Esophagus squamous epithelium (tissue), 5 donors: ENCODE data around the gene AANAT. TPM values are rescaled to one million over a fixed set of nuclear protein-coding genes. Genes with fewer than 3 reads are reported as not detected.

ENCODE experiments used
- DNase-seq: peaks from one replicate; lab custom pipeline; 2025; lab: John Stamatoyannopoulos, UW
- H3K27ac ChIP-seq, 4 donors: fragments of 200-600 bp; sonication (generic); one replicate each; pipeline ENCODE4 v1.5.1; 2016 to 2019; ENCODE audit warnings: mild to moderate bottlenecking in 1 of 4
- H3K27me3 ChIP-seq, 4 donors: fragments of 200-600 bp; sonication (generic); 1 replicate in 3 of 4; 2 replicates in 1 of 4; pipeline versions ENCODE4 v1.5.1 to v1.6.0; 2017 to 2021; ENCODE audit warnings: antibody characterized with exemption in 1 of 4
- H3K36me3 ChIP-seq, 3 donors: fragments of 200-600 bp; sonication (generic); one replicate each; pipeline ENCODE4 v1.5.1; 2016 to 2019
- H3K4me1 ChIP-seq, 3 donors: fragments of 200-600 bp; sonication (generic); one replicate each; pipeline ENCODE4 v1.5.1; 2017 to 2019
- H3K4me3 ChIP-seq, 4 donors: fragments of 200-600 bp; sonication (generic); 1 replicate in 3 of 4; 2 replicates in 1 of 4; pipeline ENCODE4 v1.5.1; 2016 to 2019; ENCODE audit warnings: mild to moderate bottlenecking in 2 of 4, moderate library complexity in 1 of 4
- H3K9me3 ChIP-seq, 3 donors: fragments of 200-600 bp; sonication (generic); one replicate each; pipeline ENCODE4 v1.5.1; 2016 to 2019
- POLR2A ChIP-seq, 4 donors: fragments of 450-650 bp; IDR thresholded peaks; one replicate each; pipeline ENCODE4 v1.6.1; 2017; ENCODE audit warnings: antibody characterized with exemption in 4 of 4, mild to moderate bottlenecking in 4 of 4, moderate library complexity in 3 of 4
- WGBS, 2 donors: methylation state at CpG; one replicate each; pipeline ENCODE4 v1.1.5; 2018; 5-methylcytosine and 5-hydroxymethylcytosine counted together
- intact Hi-C: fragments of 100-400 bp; cut with DNase I; formaldehyde crosslinking; loops from one replicate; pipeline ENCODE4 v1.15.0; 2022
- total RNA-seq, 4 donors: library from RNA; depleted of rRNA; stranded (reverse); fragments of >200 nt; gene quantifications; one replicate each; pipeline ENCODE4 v1.1.0, GENCODE V29; 2016
- TF ChIP-seq, protein P1 (sequence below), 6 experiments: fragments of 450-650 bp in 4 of 6; fragments of 200-600 bp in 2 of 6; sonication (generic) in 2 of 6; IDR thresholded peaks; one replicate each; pipeline ENCODE4 v1.5.1; 2016 to 2019; ENCODE audit warnings: antibody characterized with exemption in 6 of 6, mild to moderate bottlenecking in 4 of 6, moderate library complexity in 4 of 6
- donor health status: DM: yes; HTN: yes; CAD: no.

AANAT gene
- total RNA-seq, 4 donors from 2014 or later: not detected

DNA sequence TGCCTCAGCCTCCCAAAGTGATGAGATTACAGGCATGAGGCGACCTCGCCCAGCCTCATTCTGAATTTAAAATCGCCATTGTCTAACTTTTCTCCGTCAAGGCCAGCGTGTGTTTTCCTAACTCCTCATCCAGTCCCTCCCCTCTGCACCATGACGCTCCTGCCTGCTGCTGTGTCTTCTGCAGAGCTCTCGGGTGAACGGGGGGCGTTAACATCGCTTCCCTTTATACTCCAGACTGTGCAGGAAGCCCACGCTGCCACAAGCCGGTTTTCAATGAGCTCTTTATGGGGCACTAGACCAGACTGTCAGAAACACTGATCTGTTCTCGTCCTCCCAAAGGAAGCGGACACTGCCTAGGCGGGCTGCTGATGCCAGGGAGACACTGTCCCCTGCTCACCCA is 13.2 kb downstream of the AANAT start:
- WGBS, 2 donors: 66 to 80% methylated on average over 11 to 14 of the region's 15 CpGs
- DNase-seq: no peak
- no peaks in the 10 kb centered on the region for H3K27me3 ChIP-seq
- peak in 1 of 4 donors; percentile 4 for TF ChIP-seq POLR2A (IDR thresholded peaks at IDR 0.05)
- TF ChIP-seq, protein P1, sequence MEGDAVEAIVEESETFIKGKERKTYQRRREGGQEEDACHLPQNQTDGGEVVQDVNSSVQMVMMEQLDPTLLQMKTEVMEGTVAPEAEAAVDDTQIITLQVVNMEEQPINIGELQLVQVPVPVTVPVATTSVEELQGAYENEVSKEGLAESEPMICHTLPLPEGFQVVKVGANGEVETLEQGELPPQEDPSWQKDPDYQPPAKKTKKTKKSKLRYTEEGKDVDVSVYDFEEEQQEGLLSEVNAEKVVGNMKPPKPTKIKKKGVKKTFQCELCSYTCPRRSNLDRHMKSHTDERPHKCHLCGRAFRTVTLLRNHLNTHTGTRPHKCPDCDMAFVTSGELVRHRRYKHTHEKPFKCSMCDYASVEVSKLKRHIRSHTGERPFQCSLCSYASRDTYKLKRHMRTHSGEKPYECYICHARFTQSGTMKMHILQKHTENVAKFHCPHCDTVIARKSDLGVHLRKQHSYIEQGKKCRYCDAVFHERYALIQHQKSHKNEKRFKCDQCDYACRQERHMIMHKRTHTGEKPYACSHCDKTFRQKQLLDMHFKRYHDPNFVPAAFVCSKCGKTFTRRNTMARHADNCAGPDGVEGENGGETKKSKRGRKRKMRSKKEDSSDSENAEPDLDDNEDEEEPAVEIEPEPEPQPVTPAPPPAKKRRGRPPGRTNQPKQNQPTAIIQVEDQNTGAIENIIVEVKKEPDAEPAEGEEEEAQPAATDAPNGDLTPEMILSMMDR (IDR thresholded peaks at IDR 0.05): no peak
- peaks cover 0 to 54% (median 11%) of the 10 kb centered on the region in 3 donors for H3K36me3 ChIP-seq
- no peaks in the 10 kb centered on the region for H3K9me3 ChIP-seq
- H3K27ac ChIP-seq: peak overlapping the region in 3 of 4 donors; percentile 42 to 66 (median 56)
- peaks cover 0 to 15% (median 4%) of the 10 kb centered on the region in 3 donors for H3K4me1 ChIP-seq
- H3K4me3 ChIP-seq: no peak overlapping the region
- intact Hi-C loops: no loop called here

DNA sequence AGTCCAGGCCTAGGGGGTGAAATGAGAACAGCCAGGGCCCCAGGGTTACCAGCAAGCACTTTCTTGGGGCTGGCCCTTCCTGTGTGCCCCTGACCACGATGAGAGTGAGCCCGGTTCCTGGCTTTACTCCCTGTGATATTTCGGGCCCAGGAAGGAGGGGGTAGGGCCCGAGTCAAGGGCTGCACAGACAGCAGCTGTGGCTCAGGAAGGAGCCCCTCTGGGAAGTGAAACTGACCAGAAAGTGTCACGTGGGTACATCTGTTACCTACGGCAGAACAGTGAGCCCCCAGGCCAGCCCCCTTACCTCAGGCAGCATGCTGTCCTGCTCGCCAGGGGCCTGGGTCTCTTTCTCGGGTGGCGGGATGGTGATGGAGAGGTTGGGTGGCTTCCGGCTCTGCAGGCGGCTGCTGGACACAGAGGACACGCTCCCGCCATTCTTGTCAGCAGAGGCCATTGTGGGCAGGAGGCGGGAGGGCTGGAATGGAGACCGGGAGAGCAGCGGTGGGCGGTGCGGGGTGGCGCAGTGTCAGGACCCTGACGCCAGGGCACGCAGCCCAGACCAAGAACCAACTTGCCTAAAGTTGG is 13.8 kb downstream of the AANAT start:
- WGBS, 2 donors: 58% methylated on average over 4 of the region's 21 CpGs; no CpG with 5 or more reads in 1 of the 2 donors
- no peak for DNase-seq
- Histone ChIP-seq H3K4me3 (no peak overlapping the region), H3K36me3 (peaks cover 0 to 50% (median 11%) of the 10 kb centered on the region in 3 donors), H3K27ac (peak overlapping the region in 3 of 4 donors; percentile 42 to 66 (median 56)), H3K4me1 (peaks cover 0 to 15% (median 4%) of the 10 kb centered on the region in 3 donors), H3K27me3 (no peaks in the 10 kb centered on the region), H3K9me3 (no peaks in the 10 kb centered on the region)
- TF ChIP-seq, protein P1 (IDR thresholded peaks at IDR 0.05): no peak
- no peak for TF ChIP-seq POLR2A (IDR thresholded peaks at IDR 0.05)
- intact Hi-C loops: no loop called here

DNA sequence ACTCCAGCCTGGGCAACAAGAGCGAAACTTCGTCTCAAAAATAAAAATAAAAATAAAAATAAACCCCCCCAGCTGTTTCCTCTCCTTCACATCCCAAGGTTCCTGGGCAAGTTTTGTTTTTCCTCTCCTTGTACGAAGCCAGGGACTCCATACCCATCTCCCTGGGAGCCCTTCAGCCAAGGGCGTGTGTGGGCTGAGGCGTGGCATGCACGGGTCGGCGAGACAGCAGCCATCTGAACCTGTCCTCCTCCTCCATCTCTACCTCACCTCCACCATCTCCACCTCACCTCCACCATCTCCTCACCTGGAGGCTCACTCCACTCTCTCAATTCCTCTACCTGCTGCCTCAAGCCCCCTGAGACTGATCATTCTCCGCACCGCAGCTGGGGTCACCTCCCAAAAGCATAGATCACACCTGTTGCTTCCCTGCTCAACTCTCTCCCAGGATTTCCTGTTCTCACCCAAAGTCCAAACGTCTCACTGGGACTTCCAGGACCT is 16.9 kb downstream of the AANAT start:
- 63 to 79% methylated on average over 11 of the region's 11 CpGs for WGBS, 2 donors
- H3K27me3 ChIP-seq: no peaks in the 10 kb centered on the region
- intact Hi-C loops: no loop called here
- peak overlapping the region in 2 of 4 donors; percentile 50 to 51 for H3K27ac ChIP-seq
- H3K9me3 ChIP-seq: no peaks in the 10 kb centered on the region
- DNase-seq: no peak
- peaks cover 0 to 15% (median 4%) of the 10 kb centered on the region in 3 donors for H3K4me1 ChIP-seq
- no peak overlapping the region for H3K4me3 ChIP-seq
- TF ChIP-seq, protein P1 (IDR thresholded peaks at IDR 0.05): no peak
- TF ChIP-seq POLR2A (IDR thresholded peaks at IDR 0.05): no peak
- H3K36me3 ChIP-seq: peaks cover 0 to 36% (median under 1%) of the 10 kb centered on the region in 3 donors

DNA sequence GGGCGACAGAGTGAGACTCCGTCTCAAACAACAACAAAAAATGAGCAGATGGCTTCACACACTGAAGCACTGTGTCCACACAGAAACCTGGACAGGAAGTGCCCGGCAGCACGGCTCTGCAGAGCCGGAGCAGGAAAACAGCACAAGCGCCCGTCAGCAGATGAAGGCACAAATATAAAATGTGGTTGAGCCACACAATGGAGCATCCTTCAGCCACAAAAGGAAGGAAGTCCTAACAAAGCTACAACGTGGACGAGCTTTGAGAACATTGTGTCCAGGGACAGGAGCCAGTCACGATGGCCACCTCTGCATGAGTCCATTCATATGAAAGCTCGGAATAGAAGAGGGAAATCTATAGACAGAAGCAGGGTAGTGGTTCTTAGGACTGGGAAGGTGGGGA is 18.2 kb downstream of the AANAT start:
- no peaks in the 10 kb centered on the region for H3K9me3 ChIP-seq
- WGBS, 2 donors: 45 to 70% methylated on average over 11 of the region's 11 CpGs
- no peak overlapping the region for H3K4me3 ChIP-seq
- H3K36me3 ChIP-seq: peaks cover 0 to 27% (median 0%) of the 10 kb centered on the region in 3 donors
- no peaks in the 10 kb centered on the region for H3K27me3 ChIP-seq
- intact Hi-C loops: no loop called here
- DNase-seq: no peak
- peak overlapping the region in 3 of 4 donors; percentile 14 to 52 (median 51) for H3K27ac ChIP-seq
- peaks cover 4 to 27% (median 5%) of the 10 kb centered on the region in 3 donors for H3K4me1 ChIP-seq
- no peak for TF ChIP-seq POLR2A (IDR thresholded peaks at IDR 0.05)

DNA sequence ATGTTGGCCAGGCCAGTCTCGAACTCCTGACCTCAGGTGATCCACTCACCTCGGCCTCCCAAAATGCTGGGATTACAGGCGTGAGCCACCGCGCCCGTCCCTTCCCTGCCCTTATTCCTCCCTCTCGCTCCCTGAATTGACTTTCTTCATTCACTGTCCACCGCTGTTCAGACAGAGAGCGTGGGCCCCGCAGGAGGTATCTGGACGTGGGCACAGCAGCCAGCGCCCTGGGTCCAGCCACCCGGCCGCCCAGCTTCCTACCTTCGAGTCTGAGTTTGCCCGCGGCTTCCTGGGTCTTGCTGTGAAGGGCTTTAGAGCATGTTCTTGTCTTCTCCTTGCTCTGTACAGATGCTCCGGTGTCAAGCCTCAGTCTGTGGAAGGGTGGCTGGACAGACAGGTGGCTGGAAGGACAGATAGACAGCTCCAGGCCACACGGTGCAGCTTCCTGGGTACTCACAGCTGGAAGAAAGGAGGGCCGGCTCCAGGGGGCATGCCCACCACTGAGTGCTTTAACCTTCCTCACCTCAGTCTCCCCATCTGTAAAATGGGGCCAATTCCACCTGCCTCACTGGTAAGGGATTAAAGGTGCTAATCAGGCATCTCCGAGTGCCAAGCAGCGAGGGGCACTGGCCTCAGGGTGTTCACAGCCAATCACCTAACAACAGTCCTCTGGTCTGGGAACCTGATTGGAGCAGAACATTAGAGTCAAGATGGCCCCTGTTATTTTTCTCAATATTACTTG is 20.2 kb downstream of the AANAT start:
- TF ChIP-seq, protein P1 (IDR thresholded peaks at IDR 0.05): no peak
- TF ChIP-seq POLR2A (IDR thresholded peaks at IDR 0.05): no peak
- no peak overlapping the region for H3K4me3 ChIP-seq
- no peaks in the 10 kb centered on the region for H3K9me3 ChIP-seq
- no peaks in the 10 kb centered on the region for H3K27me3 ChIP-seq
- intact Hi-C loops: no loop called here
- H3K27ac ChIP-seq: no peak overlapping the region
- 94 to 100% methylated on average over 8 to 12 of the region's 22 CpGs for WGBS, 2 donors
- peaks cover 0 to 17% (median 0%) of the 10 kb centered on the region in 3 donors for H3K36me3 ChIP-seq
- peaks cover 22 to 47% (median 25%) of the 10 kb centered on the region in 3 donors for H3K4me1 ChIP-seq
- no peak for DNase-seq
